Measurements from ENCODE around the gene VWC2L. TPM values are rescaled to one million over a fixed set of nuclear protein-coding genes. Genes with fewer than 3 reads are reported as not detected.

The VWC2L gene
- total RNA-seq, 3 donors from 2014 or later: not detected

DNA sequence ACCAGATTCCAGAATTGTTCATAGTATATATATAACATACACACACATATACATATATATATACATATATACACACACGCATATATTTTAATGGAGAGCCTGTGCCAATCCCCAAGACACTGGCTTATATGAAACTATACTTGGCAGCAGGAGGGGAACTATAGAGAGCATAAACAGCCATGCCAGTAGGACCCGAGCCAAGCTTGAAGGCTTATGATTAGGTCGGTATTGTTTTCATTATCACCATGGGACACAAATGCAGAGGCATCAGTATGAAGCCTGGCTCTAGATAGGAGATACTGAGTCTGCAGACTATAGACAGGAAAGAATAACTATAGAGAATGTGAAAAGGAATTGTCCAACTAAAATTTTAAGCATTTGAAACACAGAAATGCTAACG, 181.2 kb downstream of the VWC2L start:
- no peak for TF ChIP-seq CTCF (IDR thresholded peaks at IDR 0.05)
- no peak for DNase-seq
- ATAC-seq: no peak
- Histone ChIP-seq H3K9me3 (no peaks in the 10 kb centered on the region), H3K36me3 (ENCODE audit: low read depth) (no peaks in the 10 kb centered on the region), H3K4me1 (ENCODE audit: low read depth) (no peaks in the 10 kb centered on the region), H3K4me3 (no peak overlapping the region)
- intact Hi-C loops (cut with DNase I, micrococcal nuclease): no loop called here

DNA sequence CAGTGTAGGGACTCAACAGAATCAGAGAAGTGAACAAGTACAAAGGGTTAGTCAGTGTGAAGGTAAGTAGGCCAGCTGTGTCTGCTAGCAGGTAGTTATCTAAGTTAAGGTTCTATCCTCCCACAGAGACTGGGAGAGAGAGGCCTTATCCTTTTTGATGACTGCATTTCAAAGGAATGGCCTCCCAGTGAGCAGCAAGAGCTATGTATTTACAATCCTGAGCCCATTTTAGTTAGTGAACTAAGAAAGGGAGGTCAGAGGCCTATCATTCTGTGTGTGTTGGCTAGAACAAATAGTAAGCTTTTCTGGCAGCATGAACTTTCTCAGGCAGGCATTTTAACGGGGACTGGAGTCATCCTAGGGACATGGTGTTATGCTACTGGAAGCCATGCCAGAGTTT, 182.9 kb downstream of the VWC2L start:
- intact Hi-C loops (cut with DNase I, micrococcal nuclease): no loop called here
- H3K4me1 ChIP-seq (ENCODE audit: low read depth): no peaks in the 10 kb centered on the region
- H3K9me3 ChIP-seq: no peaks in the 10 kb centered on the region
- no peak for DNase-seq
- TF ChIP-seq CTCF (IDR thresholded peaks at IDR 0.05): no peak
- H3K36me3 ChIP-seq (ENCODE audit: low read depth): no peaks in the 10 kb centered on the region
- H3K4me3 ChIP-seq: no peak overlapping the region
- ATAC-seq: no peak

GRCh38 chr2:214601852-214602633, 191.2 kb downstream of the VWC2L start:
- no peak for TF ChIP-seq CTCF (IDR thresholded peaks at IDR 0.05)
- DNase-seq (no peak), ATAC-seq (no peak)
- H3K36me3 ChIP-seq (ENCODE audit: low read depth): no peaks in the 10 kb centered on the region
- no peaks in the 10 kb centered on the region for H3K4me1 ChIP-seq (ENCODE audit: low read depth)
- no peak overlapping the region for H3K4me3 ChIP-seq
- intact Hi-C loops (cut with DNase I, micrococcal nuclease): no loop called here
- no peaks in the 10 kb centered on the region for H3K9me3 ChIP-seq

DNA sequence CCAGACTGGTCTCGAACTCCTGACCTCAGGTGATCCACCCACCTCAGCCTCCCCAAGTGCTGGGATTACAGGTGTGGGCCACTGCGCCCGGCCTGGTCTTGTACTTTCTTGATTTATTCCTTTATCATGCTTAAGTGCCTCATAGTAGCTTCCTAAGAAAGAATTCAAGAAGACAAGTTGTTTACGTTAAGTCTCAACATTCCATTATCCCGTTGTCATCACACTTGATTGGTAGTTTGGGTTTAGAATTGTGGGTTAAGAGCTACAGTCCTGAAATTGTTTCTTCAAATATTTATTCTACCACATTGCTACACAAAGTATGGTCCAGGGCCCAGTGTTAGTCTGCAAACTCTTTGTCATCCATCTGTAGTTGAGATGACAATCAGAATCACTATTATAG, 194.0 kb downstream of the VWC2L start:
- intact Hi-C loops (cut with DNase I, micrococcal nuclease): no loop called here
- Histone ChIP-seq H3K4me3 (no peak overlapping the region), H3K4me1 (ENCODE audit: low read depth) (no peaks in the 10 kb centered on the region), H3K9me3 (no peaks in the 10 kb centered on the region), H3K36me3 (ENCODE audit: low read depth) (no peaks in the 10 kb centered on the region)
- ATAC-seq (no peak), DNase-seq (no peak)
- TF ChIP-seq CTCF (IDR thresholded peaks at IDR 0.05): no peak

DNA sequence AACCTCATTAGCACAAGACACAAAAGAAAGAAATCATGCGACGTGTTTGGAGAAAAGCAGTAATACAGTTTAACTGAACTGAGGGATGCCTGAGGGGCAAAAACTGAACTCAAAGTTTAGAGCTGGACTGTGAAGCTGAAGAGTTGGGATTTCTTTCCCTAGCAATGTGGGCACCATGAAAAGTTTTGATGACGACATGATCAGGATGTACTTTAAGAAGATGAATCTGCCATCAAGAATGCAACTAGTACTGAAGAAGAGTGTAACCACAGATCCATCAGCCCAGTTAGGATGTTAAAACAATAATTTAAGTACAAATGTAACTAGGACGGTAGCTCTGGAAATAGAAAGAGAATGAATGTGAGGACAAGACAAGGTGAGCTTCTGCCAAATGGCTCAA, 196.2 kb downstream of the VWC2L start:
- no peak overlapping the region for H3K4me3 ChIP-seq
- intact Hi-C loops (cut with DNase I, micrococcal nuclease): no loop called here
- DNase-seq: no peak
- TF ChIP-seq CTCF (IDR thresholded peaks at IDR 0.05): no peak
- no peaks in the 10 kb centered on the region for H3K36me3 ChIP-seq (ENCODE audit: low read depth)
- no peaks in the 10 kb centered on the region for H3K4me1 ChIP-seq (ENCODE audit: low read depth)
- ATAC-seq: no peak
- no peaks in the 10 kb centered on the region for H3K9me3 ChIP-seq

Data from mucosa of descending colon (tissue), 3 donors.